ENCODE data around the gene NR2F2. TPM values are rescaled to one million over a fixed set of nuclear protein-coding genes. Genes with fewer than 3 reads are reported as not detected.

Gene NR2F2
- total and polyA plus RNA-seq, 2 of the 13 experiments (the other 11 are each of a cell fraction or from before 2014, with no cell fraction given) = 3.5 to 4.7 TPM

GRCh38 chr15:96347181-96348111 is 16.9 kb downstream of the NR2F2 start (continued):
- no peak for TF ChIP-seq AKAP8 (CRISPR knock-in tag; IDR thresholded peaks at IDR 0.05)
- TF ChIP-seq RFX3 (CRISPR knock-in tag; IDR thresholded peaks at IDR 0.05) = no peak
- no peak for TF ChIP-seq ZNF432 (CRISPR knock-in tag; IDR thresholded peaks at IDR 0.05; ENCODE audit: borderline replicate concordance)
- TF ChIP-seq, protein P1, sequence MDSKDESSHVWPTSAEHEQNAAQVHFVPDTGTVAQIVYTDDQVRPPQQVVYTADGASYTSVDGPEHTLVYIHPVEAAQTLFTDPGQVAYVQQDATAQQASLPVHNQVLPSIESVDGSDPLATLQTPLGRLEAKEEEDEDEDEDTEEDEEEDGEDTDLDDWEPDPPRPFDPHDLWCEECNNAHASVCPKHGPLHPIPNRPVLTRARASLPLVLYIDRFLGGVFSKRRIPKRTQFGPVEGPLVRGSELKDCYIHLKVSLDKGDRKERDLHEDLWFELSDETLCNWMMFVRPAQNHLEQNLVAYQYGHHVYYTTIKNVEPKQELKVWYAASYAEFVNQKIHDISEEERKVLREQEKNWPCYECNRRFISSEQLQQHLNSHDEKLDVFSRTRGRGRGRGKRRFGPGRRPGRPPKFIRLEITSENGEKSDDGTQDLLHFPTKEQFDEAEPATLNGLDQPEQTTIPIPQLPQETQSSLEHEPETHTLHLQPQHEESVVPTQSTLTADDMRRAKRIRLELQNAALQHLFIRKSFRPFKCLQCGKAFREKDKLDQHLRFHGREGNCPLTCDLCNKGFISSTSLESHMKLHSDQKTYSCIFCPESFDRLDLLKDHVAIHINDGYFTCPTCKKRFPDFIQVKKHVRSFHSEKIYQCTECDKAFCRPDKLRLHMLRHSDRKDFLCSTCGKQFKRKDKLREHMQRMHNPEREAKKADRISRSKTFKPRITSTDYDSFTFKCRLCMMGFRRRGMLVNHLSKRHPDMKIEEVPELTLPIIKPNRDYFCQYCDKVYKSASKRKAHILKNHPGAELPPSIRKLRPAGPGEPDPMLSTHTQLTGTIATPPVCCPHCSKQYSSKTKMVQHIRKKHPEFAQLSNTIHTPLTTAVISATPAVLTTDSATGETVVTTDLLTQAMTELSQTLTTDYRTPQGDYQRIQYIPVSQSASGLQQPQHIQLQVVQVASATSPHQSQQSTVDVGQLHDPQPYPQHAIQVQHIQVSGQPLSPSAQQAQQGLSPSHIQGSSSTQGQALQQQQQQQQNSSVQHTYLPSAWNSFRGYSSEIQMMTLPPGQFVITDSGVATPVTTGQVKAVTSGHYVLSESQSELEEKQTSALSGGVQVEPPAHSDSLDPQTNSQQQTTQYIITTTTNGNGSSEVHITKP (CRISPR knock-in tag; IDR thresholded peaks at IDR 0.05; ENCODE audit: low read depth) = no peak
- TF ChIP-seq ZBTB1 (CRISPR knock-in tag; IDR thresholded peaks at IDR 0.05; ENCODE audit: borderline replicate concordance) = no peak
- TF ChIP-seq ZNF816 (CRISPR knock-in tag; IDR thresholded peaks at IDR 0.05; ENCODE audit: borderline replicate concordance) = no peak
